Mesenchymal stem cell (in vitro differentiated cells and primary cell): Measurements from ENCODE around the gene ERGIC1.

Experiments
- DNase-seq: peaks from one replicate; pipeline ENCODE4 v3.0.0-alpha.2; 2013
- H2AFZ ChIP-seq: one replicate; pipeline ENCODE4 v1.6.1; 2013; ENCODE audit warnings: low read depth, mild to moderate bottlenecking, control low read depth, inconsistent platforms, low read length, moderate library complexity
- H2AK5ac ChIP-seq: 2 replicates; pipeline ENCODE4 v1.6.1; 2013; ENCODE audit warnings: low read length, moderate library complexity, mild to moderate bottlenecking, inconsistent platforms; ENCODE audit not compliant: severe bottlenecking
- H2BK120ac ChIP-seq: one replicate; pipeline ENCODE4 v1.6.1; 2013; ENCODE audit warnings: low read depth, mild to moderate bottlenecking, inconsistent platforms, low read length, moderate library complexity
- H2BK12ac ChIP-seq, 2 experiments: one replicate each; pipeline ENCODE4 v1.6.1; 2013; ENCODE audit warnings: inconsistent platforms in 2 of 2, low read length in 2 of 2, mild to moderate bottlenecking in 2 of 2, moderate library complexity in 2 of 2, control low read depth in 1 of 2
- H2BK15ac ChIP-seq: one replicate; pipeline ENCODE4 v1.6.1; 2013; ENCODE audit warnings: mild to moderate bottlenecking, low read depth, inconsistent platforms; ENCODE audit not compliant: poor library complexity, severe bottlenecking
- H2BK5ac ChIP-seq: 2 replicates; pipeline ENCODE4 v1.6.1; 2013; ENCODE audit warnings: low read depth, mild to moderate bottlenecking, low read length, control low read depth, inconsistent platforms; ENCODE audit not compliant: poor library complexity, severe bottlenecking
- H3K14ac ChIP-seq, 2 experiments: one replicate each; pipeline ENCODE4 v1.6.1; 2013; ENCODE audit warnings: inconsistent platforms in 2 of 2, low read length in 2 of 2, control low read depth in 1 of 2, mild to moderate bottlenecking in 1 of 2, moderate library complexity in 1 of 2
- H3K18ac ChIP-seq, 2 experiments: one replicate each; pipeline ENCODE4 v1.6.1; 2013; ENCODE audit warnings: inconsistent platforms in 2 of 2, low read length in 2 of 2, control low read depth in 1 of 2, low read depth in 1 of 2, mild to moderate bottlenecking in 1 of 2
- H3K23ac ChIP-seq, 2 experiments: one replicate each; pipeline ENCODE4 v1.6.1; 2013; ENCODE audit warnings: inconsistent platforms in 2 of 2, low read length in 2 of 2, mild to moderate bottlenecking in 2 of 2, moderate library complexity in 2 of 2, control low read depth in 1 of 2
- H3K27ac ChIP-seq: 2 replicates; pipeline ENCODE4 v1.5.1; 2013; ENCODE audit warnings: mild to moderate bottlenecking, moderate library complexity, low read length, control low read depth, inconsistent platforms; ENCODE audit not compliant: poor library complexity, severe bottlenecking
- H3K27me3 ChIP-seq, 2 experiments: 2 replicates each; pipeline versions ENCODE4 v1.6.1 to v1.7.0; 2013; ENCODE audit warnings: low read length in 2 of 2, mild to moderate bottlenecking in 2 of 2, moderate library complexity in 2 of 2, control low read depth in 1 of 2, inconsistent platforms in 1 of 2; ENCODE audit not compliant: control insufficient read depth in 1 of 2, insufficient read depth in 1 of 2
- H3K36me3 ChIP-seq, 2 experiments: 2 replicates each; pipeline versions ENCODE4 v1.6.1 to v1.7.0; 2013; ENCODE audit warnings: low read length in 2 of 2, control low read depth in 1 of 2, inconsistent platforms in 1 of 2, low read depth in 1 of 2, mild to moderate bottlenecking in 1 of 2; ENCODE audit not compliant: insufficient read depth in 2 of 2, control insufficient read depth in 1 of 2
- H3K4ac ChIP-seq, 2 experiments: one replicate each; pipeline ENCODE4 v1.6.1; 2013; ENCODE audit warnings: inconsistent platforms in 2 of 2, low read length in 2 of 2, mild to moderate bottlenecking in 2 of 2, moderate library complexity in 2 of 2, control low read depth in 1 of 2, low read depth in 1 of 2
- H3K4me1 ChIP-seq: 2 replicates; pipeline ENCODE4 v1.6.1; 2013; ENCODE audit warnings: low read depth, low read length, control low read depth; ENCODE audit not compliant: control insufficient read depth, insufficient read depth
- H3K4me2 ChIP-seq: 2 replicates; pipeline ENCODE4 v1.6.1; 2013; ENCODE audit warnings: low read length, mild to moderate bottlenecking, inconsistent platforms; ENCODE audit not compliant: poor library complexity, severe bottlenecking
- H3K4me3 ChIP-seq, 2 experiments: 2 replicates each; pipeline versions ENCODE4 v1.5.1 to v1.7.0; 2013; ENCODE audit warnings: low read length in 2 of 2, mild to moderate bottlenecking in 2 of 2, control low read depth in 1 of 2, low read depth in 1 of 2; ENCODE audit not compliant: insufficient read depth in 1 of 2
- H3K79me1 ChIP-seq: replicated peaks from 2 replicates; pipeline ENCODE4 v1.6.1; 2013; ENCODE audit warnings: mild to moderate bottlenecking, control low read depth, low read length, inconsistent platforms; ENCODE audit not compliant: poor library complexity, severe bottlenecking
- H3K9ac ChIP-seq: 2 replicates; pipeline ENCODE4 v1.7.0; 2013; ENCODE audit warnings: mild to moderate bottlenecking, low read length, moderate library complexity
- H3K9me3 ChIP-seq: 2 replicates; pipeline ENCODE4 v1.7.0; 2013; ENCODE audit warnings: mild to moderate bottlenecking, low read length; ENCODE audit not compliant: control insufficient read depth
- H4K8ac ChIP-seq: one replicate; pipeline ENCODE4 v1.6.1; 2013; ENCODE audit warnings: inconsistent platforms, mild to moderate bottlenecking, low read length, moderate library complexity
- H4K91ac ChIP-seq: one replicate; pipeline ENCODE4 v1.6.1; 2013; ENCODE audit warnings: mild to moderate bottlenecking, low read length, inconsistent platforms
- WGBS: methylation state at CpG from one replicate; pipeline ENCODE4 v1.1.7; 2013; ENCODE audit warnings: mixed read lengths; 5-methylcytosine and 5-hydroxymethylcytosine counted together

The ERGIC1 gene

DNA sequence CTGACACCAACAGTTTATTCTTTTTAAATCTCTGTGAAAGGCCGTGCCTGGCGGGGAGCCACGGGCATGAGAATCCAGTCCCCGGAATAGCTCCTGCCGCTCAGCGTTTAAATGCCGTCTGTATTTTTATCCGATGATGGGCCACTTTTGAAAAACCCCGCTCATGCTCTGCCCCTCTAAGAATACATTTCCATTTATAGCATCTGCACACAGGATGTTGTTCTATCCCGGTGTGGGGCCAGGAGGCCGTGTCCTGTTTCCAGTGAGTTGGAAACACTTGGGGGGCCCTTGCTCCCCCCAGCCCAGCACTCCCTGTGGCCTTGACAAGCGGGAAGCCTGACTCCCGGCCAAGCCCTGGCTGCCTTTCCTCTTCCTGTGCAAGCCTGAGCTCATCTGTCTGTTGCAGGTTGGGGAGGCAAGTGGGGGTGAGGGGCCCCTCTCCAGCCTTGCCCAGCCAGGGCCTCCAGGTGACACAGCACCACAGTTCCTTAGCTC is 39.0 kb downstream of the ERGIC1 start:
- Histone ChIP-seq H3K4me1 (peaks cover 50% of the 10 kb centered on the region), H3K9me3 (no peaks in the 10 kb centered on the region), H3K79me1 (peaks cover 13% of the 10 kb centered on the region), H3K4ac (peak overlapping the region; percentile 61 to 82), H3K4me3 (no peak overlapping the region), H2AFZ (no peak overlapping the region), H4K91ac (peak overlapping the region; percentile 91), H2BK5ac (no peak overlapping the region), H2BK15ac (peak overlapping the region; percentile 95), H2BK12ac (peak overlapping the region; percentile 59 to 93), H3K18ac (peak overlapping the region; percentile 56 to 97), H4K8ac (peak overlapping the region; percentile 90), H3K4me2 (peak overlapping the region; percentile 18), H3K23ac (peak overlapping the region in 1 of 2 experiments; percentile 13), H2BK120ac (peak overlapping the region; percentile 69), H3K27ac (peak overlapping the region; percentile 97), H3K36me3 (peaks cover 0 to 7% of the 10 kb centered on the region in 2 experiments), H3K14ac (peak overlapping the region in 1 of 2 experiments; percentile 19), H2AK5ac (peak overlapping the region; percentile 86), H3K27me3 (no peaks in the 10 kb centered on the region), H3K9ac (peak overlapping the region; percentile 85)
- 37% methylated on average over 13 of the region's 13 CpGs for WGBS
- peak; percentile 60 for DNase-seq

DNA sequence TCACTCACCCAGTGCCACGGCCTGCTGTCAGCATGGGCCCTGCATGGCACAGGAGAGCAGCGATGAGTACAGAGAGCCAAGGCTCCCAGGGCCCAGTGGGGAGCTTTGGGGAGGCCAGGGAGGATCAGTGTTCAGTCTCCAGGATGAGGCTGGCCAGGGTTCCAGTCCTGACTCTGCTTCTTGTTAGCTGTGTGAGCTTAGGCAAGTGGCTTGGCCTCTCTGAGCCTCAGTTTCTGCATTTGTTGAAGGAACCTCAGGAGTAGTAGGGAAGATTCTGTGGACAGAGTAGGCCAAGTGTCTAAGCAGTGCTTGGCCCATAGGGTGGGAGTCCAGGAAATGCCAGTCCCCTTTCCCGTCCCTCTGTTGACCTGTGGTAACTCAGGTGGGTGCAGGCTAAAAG is 39.5 kb downstream of the ERGIC1 start:
- Histone ChIP-seq H3K4me3 (no peak overlapping the region), H2BK15ac (peak overlapping the region; percentile 95), H2BK5ac (no peak overlapping the region), H4K91ac (peak overlapping the region; percentile 91), H2AK5ac (peak overlapping the region; percentile 24), H3K18ac (peak overlapping the region; percentile 56 to 97), H3K14ac (peak overlapping the region in 1 of 2 experiments; percentile 19), H3K36me3 (peaks cover 0 to 10% of the 10 kb centered on the region in 2 experiments), H2AFZ (no peak overlapping the region), H3K4me2 (no peak overlapping the region), H3K9ac (peak overlapping the region; percentile 85), H3K79me1 (peaks cover 16% of the 10 kb centered on the region), H2BK120ac (no peak overlapping the region), H2BK12ac (peak overlapping the region; percentile 59 to 93), H4K8ac (peak overlapping the region; percentile 90), H3K27me3 (no peaks in the 10 kb centered on the region), H3K23ac (peak overlapping the region in 1 of 2 experiments; percentile 13), H3K4me1 (peaks cover 49% of the 10 kb centered on the region), H3K9me3 (no peaks in the 10 kb centered on the region), H3K27ac (peak overlapping the region; percentile 97), H3K4ac (peak overlapping the region; percentile 61 to 82)
- WGBS: 89% methylated on average over 3 of the region's 3 CpGs
- no peak for DNase-seq

DNA sequence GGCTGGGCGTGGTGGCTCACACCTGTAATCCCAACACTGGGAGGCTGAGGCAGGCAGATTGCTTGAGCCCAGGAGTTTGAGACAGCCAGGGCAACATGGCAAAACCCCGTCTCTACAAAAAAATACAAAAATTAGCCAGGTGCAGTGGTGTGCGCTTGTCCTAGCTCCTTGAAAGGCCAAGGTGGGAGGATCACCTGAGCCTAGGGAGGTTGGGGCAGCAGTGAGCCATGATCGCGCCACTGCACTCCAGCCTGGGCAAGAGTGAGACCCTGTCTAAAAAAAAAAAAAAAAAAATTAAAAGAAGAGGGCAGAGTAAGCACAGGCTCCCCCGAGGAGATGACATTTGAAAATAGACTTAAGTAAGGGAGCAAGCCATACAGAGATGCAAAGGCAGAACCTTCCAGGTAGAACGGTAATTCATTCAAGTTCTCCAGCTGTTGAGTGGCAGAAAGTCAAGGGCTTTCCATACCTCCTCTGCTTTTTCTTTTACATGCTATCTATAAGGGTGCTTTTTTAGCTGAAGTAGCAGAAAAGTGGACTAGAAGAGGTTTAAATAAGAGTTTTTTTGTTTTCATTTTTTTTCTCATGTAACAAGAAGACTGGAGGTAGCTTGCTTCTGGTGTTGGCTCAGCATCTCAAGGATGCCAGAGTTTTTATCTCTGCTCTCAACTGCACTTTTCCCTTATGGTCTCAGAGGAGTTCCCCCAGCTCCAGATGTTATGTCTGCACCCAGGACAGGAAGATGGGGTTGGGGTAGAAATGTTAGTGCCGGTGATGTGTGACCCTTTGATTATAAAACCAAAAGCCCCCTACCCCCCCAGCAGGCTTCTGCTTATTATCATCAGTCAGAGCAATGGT is 40.8 kb downstream of the ERGIC1 start:
- Histone ChIP-seq H3K4me1 (peaks cover 42% of the 10 kb centered on the region), H3K36me3 (peaks cover 0 to 15% of the 10 kb centered on the region in 2 experiments), H2BK15ac (peak overlapping the region; percentile 12), H2BK5ac (no peak overlapping the region), H3K4ac (no peak overlapping the region), H3K4me2 (no peak overlapping the region), H3K18ac (no peak overlapping the region), H3K4me3 (no peak overlapping the region), H2BK12ac (no peak overlapping the region), H2AFZ (no peak overlapping the region), H4K8ac (no peak overlapping the region), H3K9ac (no peak overlapping the region), H3K79me1 (peaks cover 22% of the 10 kb centered on the region), H3K9me3 (no peaks in the 10 kb centered on the region), H3K14ac (no peak overlapping the region), H3K23ac (no peak overlapping the region), H3K27ac (peak overlapping the region; percentile 12), H2AK5ac (peak overlapping the region; percentile 76), H3K27me3 (no peaks in the 10 kb centered on the region), H4K91ac (no peak overlapping the region), H2BK120ac (no peak overlapping the region)
- WGBS: 98% methylated on average over 7 of the region's 8 CpGs
- no peak for DNase-seq
